A549 (cell line): ENCODE data around the gene CFAP73.

Experiments
- EP300 ChIP-seq, 2 experiments: fragments of >200 bp; sonication (Bioruptor Twin); formaldehyde crosslinking; IDR thresholded peaks; 2 replicates in 1 of 2; 3 replicates in 1 of 2; pipeline ENCODE4 v1.6.1; 2016 to 2017
- NPAS2 ChIP-seq: fragments of 250-450 bp; sonication (Bioruptor Pico); IDR thresholded peaks from 2 replicates; pipeline ENCODE4 v1.8.0; 2022; ENCODE audit warnings: mild to moderate bottlenecking, moderate library complexity, borderline replicate concordance
- POLR2A ChIP-seq: IDR thresholded peaks from 2 replicates; pipeline ENCODE4 v1.6.1; 2012; ENCODE audit warnings: mild to moderate bottlenecking, low read length
- REST ChIP-seq: fragments of 200-600 bp; sonication (generic); IDR thresholded peaks from 2 replicates; pipeline ENCODE4 v1.6.1; 2016; ENCODE audit warnings: antibody characterized with exemption, mild to moderate bottlenecking, moderate library complexity
- TP53 ChIP-seq: fragments of 250-450 bp; sonication (Bioruptor Pico); IDR thresholded peaks from 2 replicates; pipeline ENCODE4 v1.5.0; 2021; ENCODE audit warnings: mild to moderate bottlenecking, moderate library complexity
- TF ChIP-seq, protein P1 (sequence below): fragments of >200 bp; sonication (Bioruptor Twin); formaldehyde crosslinking; IDR thresholded peaks from 3 replicates; pipeline ENCODE4 v1.5.1; 2016

DNA sequence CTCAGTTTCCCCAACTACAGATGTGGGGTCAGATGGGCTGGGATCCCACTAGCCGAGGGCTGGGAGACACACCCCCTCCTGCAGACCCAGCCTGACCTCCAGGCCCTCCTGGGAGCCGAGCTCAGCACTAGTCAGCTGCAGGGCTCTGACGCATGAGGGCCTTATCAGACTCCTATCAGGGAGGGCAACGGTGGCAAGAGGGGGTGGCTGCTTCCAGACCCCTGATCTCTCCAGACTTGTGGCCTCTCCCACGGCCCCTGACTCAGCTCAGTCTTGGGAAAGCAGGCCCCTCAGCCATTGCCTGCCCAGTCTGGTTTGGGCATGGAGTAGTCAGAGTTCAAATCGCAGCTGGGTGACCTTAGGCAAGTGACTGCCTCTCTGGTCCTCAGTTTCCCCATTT lies 16.5 kb upstream of the CFAP73 start:
- TF ChIP-seq REST (no peak), POLR2A (no peak), EP300 (IDR thresholded peaks at IDR 0.05) (no peak), TP53 (CRISPR knock-in tag) (no peak), NPAS2 (CRISPR knock-in tag) (no peak)
- TF ChIP-seq, protein P1, sequence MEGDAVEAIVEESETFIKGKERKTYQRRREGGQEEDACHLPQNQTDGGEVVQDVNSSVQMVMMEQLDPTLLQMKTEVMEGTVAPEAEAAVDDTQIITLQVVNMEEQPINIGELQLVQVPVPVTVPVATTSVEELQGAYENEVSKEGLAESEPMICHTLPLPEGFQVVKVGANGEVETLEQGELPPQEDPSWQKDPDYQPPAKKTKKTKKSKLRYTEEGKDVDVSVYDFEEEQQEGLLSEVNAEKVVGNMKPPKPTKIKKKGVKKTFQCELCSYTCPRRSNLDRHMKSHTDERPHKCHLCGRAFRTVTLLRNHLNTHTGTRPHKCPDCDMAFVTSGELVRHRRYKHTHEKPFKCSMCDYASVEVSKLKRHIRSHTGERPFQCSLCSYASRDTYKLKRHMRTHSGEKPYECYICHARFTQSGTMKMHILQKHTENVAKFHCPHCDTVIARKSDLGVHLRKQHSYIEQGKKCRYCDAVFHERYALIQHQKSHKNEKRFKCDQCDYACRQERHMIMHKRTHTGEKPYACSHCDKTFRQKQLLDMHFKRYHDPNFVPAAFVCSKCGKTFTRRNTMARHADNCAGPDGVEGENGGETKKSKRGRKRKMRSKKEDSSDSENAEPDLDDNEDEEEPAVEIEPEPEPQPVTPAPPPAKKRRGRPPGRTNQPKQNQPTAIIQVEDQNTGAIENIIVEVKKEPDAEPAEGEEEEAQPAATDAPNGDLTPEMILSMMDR = no peak
